HEK293 (cell line): Measurements from ENCODE around the gene PEX14.

Experiments
- CTCF ChIA-PET: fragments of 350-600 bp; formaldehyde crosslinking; extraction: SDS; loops from one replicate; lab custom pipeline; 2021; ENCODE audit warnings: antibody characterized with exemption; lab: Yijun Ruan, JAX
- POLR2A ChIA-PET: fragments of 300-600 bp; formaldehyde crosslinking; extraction: SDS; loops from one replicate; lab custom pipeline; 2020; ENCODE audit warnings: antibody characterized with exemption, inconsistent platforms; lab: Yijun Ruan, JAX
- H3K27ac ChIP-seq: fragments of 200-500 bp; sonication (Bioruptor generic); 2 replicates; pipeline ENCODE4 v1.5.1; 2014; ENCODE audit warnings: low read depth, low read length, control low read depth, inconsistent platforms; ENCODE audit errors: extremely low read depth
- H3K36me3 ChIP-seq, 2 experiments: fragments of 200-500 bp in 1 of 2; sonication (Bioruptor generic) in 1 of 2; 1 replicate in 1 of 2; 2 replicates in 1 of 2; pipeline ENCODE4 v1.5.1; 2014 to 2017; ENCODE audit warnings: inconsistent platforms in 2 of 2, low read length in 2 of 2; ENCODE audit not compliant: control insufficient read depth in 2 of 2, insufficient read depth in 1 of 2
- H3K4me1 ChIP-seq: fragments of 200-500 bp; sonication (Bioruptor generic); 2 replicates; pipeline ENCODE4 v1.5.1; 2014; ENCODE audit warnings: mild to moderate bottlenecking, low read length, inconsistent platforms; ENCODE audit not compliant: control insufficient read depth, insufficient read depth
- H3K4me3 ChIP-seq: 2 replicates; pipeline ENCODE4 v1.5.1; 2011; ENCODE audit warnings: low read depth, mild to moderate bottlenecking, control low read depth, low read length, moderate library complexity
- H3K9me3 ChIP-seq: fragments of 200-500 bp; sonication (Bioruptor generic); 2 replicates; pipeline ENCODE4 v1.5.1; 2014; ENCODE audit warnings: low read depth, low read length, inconsistent platforms; ENCODE audit not compliant: control insufficient read depth, insufficient read depth
- ELK4 ChIP-seq: IDR thresholded peaks from 2 replicates; pipeline ENCODE4 v1.6.1; 2011; ENCODE audit warnings: mild to moderate bottlenecking, low read depth, low read length, borderline replicate concordance
- GLI2 ChIP-seq: fragments of 450-650 bp; formaldehyde crosslinking; IDR thresholded peaks from 2 replicates; pipeline ENCODE4; 2017; ENCODE audit warnings: missing biosample characterization, missing genetic modification characterization, low read depth, borderline replicate concordance
- HOXD13 ChIP-seq: sonication (generic); formaldehyde crosslinking; IDR thresholded peaks from 2 replicates; pipeline ENCODE4 v1.8.0; 2022; ENCODE audit warnings: missing genetic modification reagents, borderline replicate concordance
- KLF16 ChIP-seq: fragments of 450-650 bp; formaldehyde crosslinking; IDR thresholded peaks from 2 replicates; pipeline ENCODE4 v1.5.1; 2017; ENCODE audit warnings: missing biosample characterization, missing genetic modification characterization
- KLF9 ChIP-seq: fragments of 450-650 bp; formaldehyde crosslinking; IDR thresholded peaks from 2 replicates; pipeline ENCODE4 v1.5.1; 2016; ENCODE audit warnings: missing biosample characterization, missing genetic modification characterization, low read depth
- MZF1 ChIP-seq: fragments of 450-650 bp; formaldehyde crosslinking; IDR thresholded peaks from 2 replicates; pipeline ENCODE4 v1.5.1; 2017; ENCODE audit warnings: missing biosample characterization, missing genetic modification characterization, borderline replicate concordance
- PATZ1 ChIP-seq: fragments of 450-650 bp; formaldehyde crosslinking; IDR thresholded peaks from 2 replicates; pipeline ENCODE4 v1.5.1; 2016; ENCODE audit warnings: missing biosample characterization, missing genetic modification characterization
- PRDM6 ChIP-seq: fragments of 450-650 bp; formaldehyde crosslinking; IDR thresholded peaks from 2 replicates; pipeline ENCODE4 v1.5.1; 2017; ENCODE audit warnings: missing biosample characterization, missing genetic modification characterization
- ZBTB11 ChIP-seq: fragments of 450-650 bp; formaldehyde crosslinking; conservative IDR thresholded peaks from 2 replicates; pipeline ENCODE4 v1.5.1; 2016; ENCODE audit warnings: low read depth, missing biosample characterization, missing genetic modification characterization
- ZBTB6 ChIP-seq: fragments of 450-650 bp; formaldehyde crosslinking; IDR thresholded peaks from 2 replicates; pipeline ENCODE4 v1.5.1; 2017; ENCODE audit warnings: missing biosample characterization, missing genetic modification characterization
- ZEB2 ChIP-seq: fragments of 450-650 bp; formaldehyde crosslinking; IDR thresholded peaks from 2 replicates; pipeline ENCODE4 v1.5.1; 2016; ENCODE audit warnings: missing biosample characterization, missing genetic modification characterization
- ZNF133 ChIP-seq: fragments of 450-650 bp; formaldehyde crosslinking; IDR thresholded peaks from 2 replicates; pipeline ENCODE4 v1.5.1; 2016; ENCODE audit warnings: missing biosample characterization, missing genetic modification characterization
- ZNF138 ChIP-seq: fragments of 450-650 bp; formaldehyde crosslinking; IDR thresholded peaks from 2 replicates; pipeline ENCODE4 v1.5.1; 2016; ENCODE audit warnings: missing biosample characterization, missing genetic modification characterization, borderline replicate concordance
- ZNF366 ChIP-seq: fragments of 450-650 bp; formaldehyde crosslinking; conservative IDR thresholded peaks from 2 replicates; pipeline ENCODE4 v1.5.1; 2016; ENCODE audit warnings: missing biosample characterization, missing genetic modification characterization
- ZNF488 ChIP-seq: fragments of 450-650 bp; formaldehyde crosslinking; IDR thresholded peaks from 2 replicates; pipeline ENCODE4 v1.5.1; 2016; ENCODE audit warnings: missing biosample characterization, missing genetic modification characterization
- ZNF501 ChIP-seq: fragments of 450-650 bp; formaldehyde crosslinking; IDR thresholded peaks from 2 replicates; pipeline ENCODE4 v1.5.1; 2016; ENCODE audit warnings: missing biosample characterization, missing genetic modification characterization
- ZNF560 ChIP-seq: fragments of 450-650 bp; formaldehyde crosslinking; IDR thresholded peaks from 2 replicates; pipeline ENCODE4 v1.5.1; 2017; ENCODE audit warnings: missing biosample characterization, missing genetic modification characterization, borderline replicate concordance
- ZNF610 ChIP-seq: fragments of 450-650 bp; formaldehyde crosslinking; IDR thresholded peaks from 2 replicates; pipeline ENCODE4 v1.5.1; 2016; ENCODE audit warnings: missing biosample characterization, missing genetic modification characterization, borderline replicate concordance
- ZNF621 ChIP-seq: fragments of 450-650 bp; formaldehyde crosslinking; IDR thresholded peaks from 2 replicates; pipeline ENCODE4 v1.5.1; 2017; ENCODE audit warnings: missing biosample characterization, missing genetic modification characterization
- ZNF624 ChIP-seq: fragments of 450-650 bp; formaldehyde crosslinking; IDR thresholded peaks from 2 replicates; pipeline ENCODE4 v1.5.1; 2017; ENCODE audit warnings: missing biosample characterization, missing genetic modification characterization
- ZNF629 ChIP-seq: fragments of 450-650 bp; formaldehyde crosslinking; IDR thresholded peaks from 2 replicates; pipeline ENCODE4 v1.5.1; 2017; ENCODE audit warnings: missing biosample characterization, missing genetic modification characterization
- ZNF692 ChIP-seq: fragments of 450-650 bp; formaldehyde crosslinking; IDR thresholded peaks from 2 replicates; pipeline ENCODE4 v1.5.1; 2016; ENCODE audit warnings: missing biosample characterization, missing genetic modification characterization
- ZNF707 ChIP-seq: fragments of 450-650 bp; formaldehyde crosslinking; IDR thresholded peaks from 2 replicates; pipeline ENCODE4 v1.5.1; 2016; ENCODE audit warnings: missing biosample characterization, missing genetic modification characterization
- ZNF76 ChIP-seq: fragments of 450-650 bp; formaldehyde crosslinking; IDR thresholded peaks from 2 replicates; pipeline ENCODE4; 2016; ENCODE audit warnings: low read depth, missing biosample characterization, missing genetic modification characterization, borderline replicate concordance
- ZXDB ChIP-seq: fragments of 450-650 bp; formaldehyde crosslinking; IDR thresholded peaks from 2 replicates; pipeline ENCODE4 v1.5.1; 2016; ENCODE audit warnings: missing biosample characterization, missing genetic modification characterization

PEX14 gene

GRCh38 chr1:10507111-10507879 lies 32.5 kb downstream of the PEX14 start:
- Histone ChIP-seq H3K9me3 (no peaks in the 10 kb centered on the region), H3K4me1 (peaks cover 6% of the 10 kb centered on the region), H3K36me3 (no peaks in the 10 kb centered on the region; a peak in 1 of 3 replicates), H3K27ac (no peak overlapping the region), H3K4me3 (no peak overlapping the region)
- ChIA-PET CTCF (interaction anchor here (0.5 to 6.7 kb wide), 38 partner anchors 10 to 1537 kb away, joined by 3 to 94 read pairs (median 4); partner anchors contain the start of gene CENPS), POLR2A (no interaction called here)
- TF ChIP-seq ZBTB11 (tag by site-specific recombination) = no peak
- peak; percentile 45 for TF ChIP-seq PATZ1 (tag by site-specific recombination)
- TF ChIP-seq ZNF501 (tag by site-specific recombination) = no peak
- TF ChIP-seq ZNF366 (tag by site-specific recombination) = no peak
- no peak for TF ChIP-seq ZNF707 (tag by site-specific recombination)
- no peak for TF ChIP-seq ZNF133
- no peak for TF ChIP-seq ZNF610 (tag by site-specific recombination)
- TF ChIP-seq ZNF560 (tag by site-specific recombination) = no peak
- peak; percentile 66 for TF ChIP-seq ZEB2 (tag by site-specific recombination)
- TF ChIP-seq KLF9 (tag by site-specific recombination) = no peak
- no peak for TF ChIP-seq HOXD13 (CRISPR knock-in tag)
- no peak for TF ChIP-seq ZNF624
- TF ChIP-seq ZNF138 (tag by site-specific recombination) = no peak
- TF ChIP-seq ZNF692 (tag by site-specific recombination) = peak; percentile 94
- TF ChIP-seq ZNF488 = no peak
- TF ChIP-seq ZXDB = no peak
- TF ChIP-seq GLI2 (tag by site-specific recombination) = no peak
- TF ChIP-seq ZNF629 (tag by site-specific recombination) = 0 out of 2 replicates have a peak, but pooled peaks have one; percentile 15
- no peak for TF ChIP-seq ZNF621
- no peak for TF ChIP-seq ELK4
- TF ChIP-seq MZF1 = no peak
- no peak for TF ChIP-seq KLF16 (tag by site-specific recombination)
- no peak for TF ChIP-seq ZNF76 (tag by site-specific recombination)
- TF ChIP-seq PRDM6 (tag by site-specific recombination) = peak; percentile 76
- no peak for TF ChIP-seq ZBTB6 (tag by site-specific recombination)
